GM19468 (cell line): ENCODE results near the gene SOCS3.

Experiments
- ATAC-seq: cut with Tn5 transposase; IDR thresholded peaks from one replicate; pipeline ENCODE4 v1.9.1; 2021; ENCODE audit warnings: mild to moderate bottlenecking, moderate library complexity, moderate number of reproducible peaks; ENCODE audit not compliant: unreplicated experiment; ENCODE audit errors: extremely low read depth

The SOCS3 gene

GRCh38 chr17:78369791-78370381 lies 10.0 kb upstream of the SOCS3 start:
- ATAC-seq = no peak

- no peak for ATAC-seq
Observed at GRCh38 chr17:78368854-78369495, 9.1 kb upstream of the SOCS3 start.

- no peak for ATAC-seq
Observed at GRCh38 chr17:78368348-78368747, 8.5 kb upstream of the SOCS3 start.

- ATAC-seq = no peak
Observed at GRCh38 chr17:78367193-78367592, 7.3 kb upstream of the SOCS3 start.

GRCh38 chr17:78366109-78366848 lies 6.4 kb upstream of the SOCS3 start:
- no peak for ATAC-seq

- ATAC-seq = no peak
Observed at GRCh38 chr17:78365561-78366108, 5.8 kb upstream of the SOCS3 start.

- ATAC-seq = no peak
Observed at GRCh38 chr17:78364436-78365281, 4.8 kb upstream of the SOCS3 start.

- no peak for ATAC-seq
Observed at GRCh38 chr17:78362671-78363070, 2.8 kb upstream of the SOCS3 start.

- no peak for ATAC-seq
Observed at GRCh38 chr17:78362232-78362631, 2.4 kb upstream of the SOCS3 start.

GRCh38 chr17:78361225-78361701 lies 1.4 kb upstream of the SOCS3 start:
- no peak for ATAC-seq

- no peak for ATAC-seq
Observed at GRCh38 chr17:78360371-78361224, 721 bp upstream of the SOCS3 start.

- no peak for ATAC-seq
Observed at GRCh38 chr17:78359321-78359996, 418 bp downstream of the SOCS3 start.

- no peak for ATAC-seq
Observed at GRCh38 chr17:78358538-78359320, 1.1 kb downstream of the SOCS3 start.

- ATAC-seq = no peak
Observed at GRCh38 chr17:78357672-78358537, 2.0 kb downstream of the SOCS3 start.

- no peak for ATAC-seq
Observed at GRCh38 chr17:78357177-78357586, 2.7 kb downstream of the SOCS3 start.

- ATAC-seq = peak; percentile 59
Observed at GRCh38 chr17:78356101-78356713, 3.7 kb downstream of the SOCS3 start.

GRCh38 chr17:78355701-78356100 lies 4.2 kb downstream of the SOCS3 start:
- ATAC-seq = no peak
